ENCODE results near the gene GEMIN2.

Gene GEMIN2, protein sequence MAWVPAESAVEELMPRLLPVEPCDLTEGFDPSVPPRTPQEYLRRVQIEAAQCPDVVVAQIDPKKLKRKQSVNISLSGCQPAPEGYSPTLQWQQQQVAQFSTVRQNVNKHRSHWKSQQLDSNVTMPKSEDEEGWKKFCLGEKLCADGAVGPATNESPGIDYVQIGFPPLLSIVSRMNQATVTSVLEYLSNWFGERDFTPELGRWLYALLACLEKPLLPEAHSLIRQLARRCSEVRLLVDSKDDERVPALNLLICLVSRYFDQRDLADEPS

DNA sequence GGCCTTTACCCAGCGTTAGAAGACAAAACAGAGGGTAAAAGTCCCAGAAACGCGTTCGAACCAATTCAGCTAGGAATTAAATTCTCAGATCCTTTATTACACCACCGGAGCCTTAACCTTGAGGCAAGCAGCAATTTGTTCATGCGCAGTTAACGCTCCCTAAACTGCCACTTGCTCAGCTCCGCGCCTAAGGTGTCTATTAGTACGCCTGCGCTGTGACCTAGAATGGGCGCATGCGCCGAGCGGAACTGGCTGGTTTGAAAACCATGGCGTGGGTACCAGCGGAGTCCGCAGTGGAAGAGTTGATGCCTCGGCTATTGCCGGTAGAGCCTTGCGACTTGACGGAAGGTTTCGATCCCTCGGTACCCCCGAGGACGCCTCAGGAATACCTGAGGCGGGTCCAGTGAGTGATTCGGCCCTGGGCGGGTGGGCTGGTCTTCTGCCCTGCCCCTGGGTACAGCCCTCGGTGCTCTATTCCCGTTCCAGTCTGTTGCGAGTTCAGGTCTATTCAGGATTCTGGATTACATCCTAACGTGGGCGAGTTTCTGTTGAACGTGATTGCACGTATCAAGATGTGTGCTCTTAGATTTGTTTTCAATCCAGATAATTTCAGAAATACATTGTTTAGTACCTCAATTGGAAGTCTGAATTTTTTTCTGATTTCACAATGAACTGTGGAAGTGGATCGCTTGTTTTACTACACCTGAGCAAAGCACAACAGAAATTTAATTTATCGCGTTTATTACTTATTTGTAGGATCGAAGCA is at the start of gene GEMIN2:
Gene GEMIN2 (plus strand): TSS at position 251 of the 766 bp plus-strand sequence. CDS start 16 bp downstream, at position 267.
- TF ChIP-seq EGR1 (IDR thresholded peaks at IDR 0.05), result no peak
- TF ChIP-seq, protein P1, sequence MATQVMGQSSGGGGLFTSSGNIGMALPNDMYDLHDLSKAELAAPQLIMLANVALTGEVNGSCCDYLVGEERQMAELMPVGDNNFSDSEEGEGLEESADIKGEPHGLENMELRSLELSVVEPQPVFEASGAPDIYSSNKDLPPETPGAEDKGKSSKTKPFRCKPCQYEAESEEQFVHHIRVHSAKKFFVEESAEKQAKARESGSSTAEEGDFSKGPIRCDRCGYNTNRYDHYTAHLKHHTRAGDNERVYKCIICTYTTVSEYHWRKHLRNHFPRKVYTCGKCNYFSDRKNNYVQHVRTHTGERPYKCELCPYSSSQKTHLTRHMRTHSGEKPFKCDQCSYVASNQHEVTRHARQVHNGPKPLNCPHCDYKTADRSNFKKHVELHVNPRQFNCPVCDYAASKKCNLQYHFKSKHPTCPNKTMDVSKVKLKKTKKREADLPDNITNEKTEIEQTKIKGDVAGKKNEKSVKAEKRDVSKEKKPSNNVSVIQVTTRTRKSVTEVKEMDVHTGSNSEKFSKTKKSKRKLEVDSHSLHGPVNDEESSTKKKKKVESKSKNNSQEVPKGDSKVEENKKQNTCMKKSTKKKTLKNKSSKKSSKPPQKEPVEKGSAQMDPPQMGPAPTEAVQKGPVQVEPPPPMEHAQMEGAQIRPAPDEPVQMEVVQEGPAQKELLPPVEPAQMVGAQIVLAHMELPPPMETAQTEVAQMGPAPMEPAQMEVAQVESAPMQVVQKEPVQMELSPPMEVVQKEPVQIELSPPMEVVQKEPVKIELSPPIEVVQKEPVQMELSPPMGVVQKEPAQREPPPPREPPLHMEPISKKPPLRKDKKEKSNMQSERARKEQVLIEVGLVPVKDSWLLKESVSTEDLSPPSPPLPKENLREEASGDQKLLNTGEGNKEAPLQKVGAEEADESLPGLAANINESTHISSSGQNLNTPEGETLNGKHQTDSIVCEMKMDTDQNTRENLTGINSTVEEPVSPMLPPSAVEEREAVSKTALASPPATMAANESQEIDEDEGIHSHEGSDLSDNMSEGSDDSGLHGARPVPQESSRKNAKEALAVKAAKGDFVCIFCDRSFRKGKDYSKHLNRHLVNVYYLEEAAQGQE (IDR thresholded peaks at IDR 0.05; ENCODE audit: low read depth), result no peak
- TF ChIP-seq NFIC (IDR thresholded peaks at IDR 0.05), result no peak
- TF ChIP-seq, protein P2, sequence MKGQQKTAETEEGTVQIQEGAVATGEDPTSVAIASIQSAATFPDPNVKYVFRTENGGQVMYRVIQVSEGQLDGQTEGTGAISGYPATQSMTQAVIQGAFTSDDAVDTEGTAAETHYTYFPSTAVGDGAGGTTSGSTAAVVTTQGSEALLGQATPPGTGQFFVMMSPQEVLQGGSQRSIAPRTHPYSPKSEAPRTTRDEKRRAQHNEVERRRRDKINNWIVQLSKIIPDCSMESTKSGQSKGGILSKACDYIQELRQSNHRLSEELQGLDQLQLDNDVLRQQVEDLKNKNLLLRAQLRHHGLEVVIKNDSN (IDR thresholded peaks at IDR 0.05), result no peak
- TF ChIP-seq YY1 (IDR thresholded peaks at IDR 0.05; ENCODE audit: low read depth), result peak; percentile 87
- TF ChIP-seq ZBTB7A (IDR thresholded peaks at IDR 0.05; ENCODE audit: low read depth), result no peak
- no peak for TF ChIP-seq CEBPB (IDR thresholded peaks at IDR 0.05)
- TF ChIP-seq, protein P3, sequence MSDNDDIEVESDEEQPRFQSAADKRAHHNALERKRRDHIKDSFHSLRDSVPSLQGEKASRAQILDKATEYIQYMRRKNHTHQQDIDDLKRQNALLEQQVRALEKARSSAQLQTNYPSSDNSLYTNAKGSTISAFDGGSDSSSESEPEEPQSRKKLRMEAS (IDR thresholded peaks at IDR 0.05), result peak; percentile 73
- TF ChIP-seq RAD21 (IDR thresholded peaks at IDR 0.05; ENCODE audit: low read depth), result no peak
- no peak for TF ChIP-seq CREB1 (IDR thresholded peaks at IDR 0.05; ENCODE audit: low read depth)
- TF ChIP-seq FOXM1 (IDR thresholded peaks at IDR 0.05; ENCODE audit: borderline replicate concordance, low read depth), result peak; percentile 12; the same call in 1 of the 2 replicates
- TF ChIP-seq TCF12 (IDR thresholded peaks at IDR 0.05; ENCODE audit: low read depth), result peak; percentile 17; the same call in 1 of the 2 replicates
- peak; percentile 78 for TF ChIP-seq TAF1 (IDR thresholded peaks at IDR 0.05; ENCODE audit: low read depth)
- TF ChIP-seq EP300 (IDR thresholded peaks at IDR 0.05; ENCODE audit: borderline replicate concordance), result no peak; the same call in 1 of the 2 replicates
- TF ChIP-seq TEAD4 (IDR thresholded peaks at IDR 0.05), result 0 out of 2 replicates have a peak, but pooled peaks have one; percentile 12

DNA sequence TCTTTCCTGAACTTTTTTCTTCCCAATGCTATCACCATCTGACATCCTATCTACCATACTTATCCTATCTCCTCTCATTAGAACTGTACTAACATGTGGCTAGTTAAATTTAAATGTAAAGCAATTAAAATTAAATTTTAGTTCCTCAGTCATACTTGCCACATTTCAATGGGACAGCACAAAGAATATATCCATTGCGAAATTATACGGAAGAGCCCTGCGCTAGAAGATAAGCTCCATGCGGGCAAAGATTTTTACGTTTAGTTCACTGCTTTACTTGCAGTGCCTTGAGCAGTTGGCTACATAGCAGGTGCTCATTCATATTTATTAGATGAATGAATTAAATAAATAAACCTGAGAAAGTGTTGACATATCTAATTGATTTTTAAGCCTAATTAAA is 44.2 kb upstream of the GEMIN2 start:
- no peak for TF ChIP-seq EGR1 (IDR thresholded peaks at IDR 0.05)
- TF ChIP-seq NFIC (IDR thresholded peaks at IDR 0.05), result no peak
- no peak for TF ChIP-seq YY1 (IDR thresholded peaks at IDR 0.05; ENCODE audit: low read depth)
- TF ChIP-seq, protein P2 (IDR thresholded peaks at IDR 0.05), result no peak
- TF ChIP-seq TAF1 (IDR thresholded peaks at IDR 0.05; ENCODE audit: low read depth), result no peak
- TF ChIP-seq CREB1 (IDR thresholded peaks at IDR 0.05; ENCODE audit: low read depth), result no peak

DNA sequence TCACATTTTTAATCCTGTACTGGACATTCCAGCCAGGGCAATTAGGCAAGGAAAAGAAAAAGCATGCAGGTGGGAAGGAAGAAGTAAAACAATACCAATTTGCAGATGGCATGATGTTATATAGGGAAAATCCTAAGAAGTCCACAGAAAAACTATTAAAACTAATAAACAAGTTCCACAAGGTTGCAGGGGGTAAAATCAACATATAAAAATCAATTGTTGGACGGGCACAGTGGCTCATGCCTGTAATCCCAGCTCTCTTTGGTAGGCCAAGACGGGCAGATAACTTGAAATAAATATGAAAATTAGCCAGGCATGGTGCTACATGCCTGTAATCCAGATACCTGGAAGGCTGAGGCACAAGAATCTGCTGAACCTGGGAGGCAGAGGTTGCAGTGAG is 43.0 kb upstream of the GEMIN2 start:
- no peak for TF ChIP-seq FOXM1 (IDR thresholded peaks at IDR 0.05; ENCODE audit: borderline replicate concordance, low read depth)
- TF ChIP-seq CREB1 (IDR thresholded peaks at IDR 0.05; ENCODE audit: low read depth), result no peak
- TF ChIP-seq, protein P3 (IDR thresholded peaks at IDR 0.05), result no peak
- no peak for TF ChIP-seq ZBTB7A (IDR thresholded peaks at IDR 0.05; ENCODE audit: low read depth)
- TF ChIP-seq CEBPB (IDR thresholded peaks at IDR 0.05), result no peak
- TF ChIP-seq RAD21 (IDR thresholded peaks at IDR 0.05; ENCODE audit: low read depth), result no peak
- no peak for TF ChIP-seq EP300 (IDR thresholded peaks at IDR 0.05; ENCODE audit: borderline replicate concordance)
- no peak for TF ChIP-seq NFIC (IDR thresholded peaks at IDR 0.05)
- TF ChIP-seq TEAD4 (IDR thresholded peaks at IDR 0.05), result no peak
- no peak for TF ChIP-seq EGR1 (IDR thresholded peaks at IDR 0.05)
- no peak for TF ChIP-seq YY1 (IDR thresholded peaks at IDR 0.05; ENCODE audit: low read depth)
- TF ChIP-seq, protein P2 (IDR thresholded peaks at IDR 0.05), result no peak

DNA sequence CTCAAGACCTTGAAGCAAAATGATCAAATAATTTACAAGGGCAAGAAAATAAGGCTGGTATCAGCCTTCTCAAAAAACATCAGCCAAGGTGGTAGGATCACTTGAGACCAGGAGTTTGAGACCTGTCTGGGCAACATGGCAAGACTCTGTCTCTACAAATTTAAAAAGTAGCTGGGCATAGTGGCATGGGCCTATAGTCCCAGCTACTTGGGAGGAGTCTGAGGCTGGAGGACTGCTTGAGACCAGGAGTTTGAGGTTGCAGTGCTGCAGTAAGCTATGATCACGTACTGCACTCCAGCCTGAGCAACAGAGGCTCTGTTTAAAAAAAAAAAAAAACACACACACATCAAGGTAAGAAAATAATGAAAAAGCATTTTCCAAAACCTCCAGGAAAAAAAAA is 33.2 kb upstream of the GEMIN2 start:
- TF ChIP-seq, protein P2 (IDR thresholded peaks at IDR 0.05), result no peak
- no peak for TF ChIP-seq CREB1 (IDR thresholded peaks at IDR 0.05; ENCODE audit: low read depth)
- TF ChIP-seq, protein P1 (IDR thresholded peaks at IDR 0.05; ENCODE audit: low read depth), result no peak
- TF ChIP-seq EP300 (IDR thresholded peaks at IDR 0.05; ENCODE audit: borderline replicate concordance), result no peak
- TF ChIP-seq YY1 (IDR thresholded peaks at IDR 0.05; ENCODE audit: low read depth), result no peak
- TF ChIP-seq TEAD4 (IDR thresholded peaks at IDR 0.05), result no peak
- no peak for TF ChIP-seq RAD21 (IDR thresholded peaks at IDR 0.05; ENCODE audit: low read depth)
- TF ChIP-seq NFIC (IDR thresholded peaks at IDR 0.05), result no peak
- TF ChIP-seq TAF1 (IDR thresholded peaks at IDR 0.05; ENCODE audit: low read depth), result no peak
- TF ChIP-seq, protein P3 (IDR thresholded peaks at IDR 0.05), result no peak
- TF ChIP-seq ZBTB7A (IDR thresholded peaks at IDR 0.05; ENCODE audit: low read depth), result no peak
- no peak for TF ChIP-seq EGR1 (IDR thresholded peaks at IDR 0.05)
- TF ChIP-seq CEBPB (IDR thresholded peaks at IDR 0.05), result no peak
- TF ChIP-seq TCF12 (IDR thresholded peaks at IDR 0.05; ENCODE audit: low read depth), result no peak
- TF ChIP-seq FOXM1 (IDR thresholded peaks at IDR 0.05; ENCODE audit: borderline replicate concordance, low read depth), result no peak

All from Ishikawa (cell line).